Adrenal gland (tissue), 12 donors: ENCODE data around the gene ATOH8. TPM values are rescaled to one million over a fixed set of nuclear protein-coding genes. Genes with fewer than 3 reads are reported as not detected.

Source experiments
- DNase-seq, 7 donors: peaks; one replicate each; pipeline ENCODE4 v3.0.0-alpha.2; 2019 to 2020
- H3K27ac ChIP-seq, 5 donors: fragments of 200-600 bp; sonication (generic) in 4 of 5; 1 replicate in 3 of 5; 2 replicates in 2 of 5; pipeline versions ENCODE4 v1.5.1 to v1.8.0; 2016 to 2020; ENCODE audit warnings: mild to moderate bottlenecking in 1 of 5
- H3K27me3 ChIP-seq: fragments of 200-600 bp; 2 replicates; pipeline ENCODE4 v1.8.0; 2021
- H3K36me3 ChIP-seq, 2 donors: fragments of 200-600 bp; replicated peaks in 1 of 2; 1 replicate in 1 of 2; 2 replicates in 1 of 2; pipeline versions ENCODE4 v1.5.1 to v1.8.0; 2018 to 2022
- H3K4me1 ChIP-seq, 2 donors: fragments of 200-600 bp; replicated peaks in 1 of 2; 1 replicate in 1 of 2; 2 replicates in 1 of 2; pipeline versions ENCODE4 v1.5.1 to v1.8.0; 2018 to 2021
- H3K4me3 ChIP-seq, 4 donors: fragments of 200-600 bp; sonication (generic) in 3 of 4; one replicate each; pipeline ENCODE4 v1.5.1; 2016 to 2018
- H3K9me3 ChIP-seq, 3 donors: fragments of 200-600 bp; sonication (generic) in 1 of 3; replicated peaks in 1 of 3; 1 replicate in 2 of 3; 2 replicates in 1 of 3; pipeline versions ENCODE4 v1.5.1 to v1.8.0; 2016 to 2021
- CTCF ChIP-seq, 6 experiments: fragments of 450-650 bp in 4 of 6; fragments of 200-600 bp in 2 of 6; sonication (generic) in 1 of 6; IDR thresholded peaks; 1 replicate in 5 of 6; 2 replicates in 1 of 6; pipeline versions ENCODE4 v1.5.1 to v1.8.0; 2016 to 2021; ENCODE audit warnings: antibody characterized with exemption in 6 of 6, mild to moderate bottlenecking in 2 of 6, moderate library complexity in 1 of 6
- POLR2A ChIP-seq, 2 donors: fragments of 450-650 bp; IDR thresholded peaks; one replicate each; pipeline ENCODE4 v1.6.1; 2017; ENCODE audit warnings: antibody characterized with exemption in 2 of 2, mild to moderate bottlenecking in 2 of 2, moderate library complexity in 1 of 2
- WGBS, 4 donors: extraction: QIAGEN DNeasy Blood & Tissue Kit in 2 of 4; methylation state at CpG; one replicate each; pipeline versions ENCODE4 v1.1.5 to v1.1.7; 2013 to 2017; 5-methylcytosine and 5-hydroxymethylcytosine counted together
- intact Hi-C, 2 donors: fragments of 100-400 bp; cut with DNase I; formaldehyde crosslinking; loops; one replicate each; pipeline versions ENCODE4 v1.14.1 to v1.15.0; 2022 to 2023
- polyA plus RNA-seq, 3 donors: library from polyadenylated mRNA; stranded (reverse); fragments of 200-250 nt in 2 of 3; fragments of 350-450 nt in 1 of 3; fragmentation: Illumina TruSeq in 1 of 3; extraction: RNeasy Lipid Tissue Mini Kit (QIAGEN cat#74804) in 1 of 3; gene quantifications; one replicate each; pipeline ENCODE4 v1.2.3, GENCODE V29; 2013 to 2014
- total RNA-seq, 9 donors: library from RNA; depleted of rRNA in 4 of 9; stranded (reverse); fragments of >200 nt in 4 of 9; fragments of 120-200 nt in 1 of 9; fragmentation: NEBNext Ultra II Directional in 1 of 9; extraction: Animal tissue kit (Norgen Biotek cat#: 25700) in 1 of 9; gene quantifications; one replicate each; pipeline versions ENCODE4 v1.1.0 to v1.2.4, GENCODE V29; 2013 to 2023
- donor health status: healthy with polysubstance abuse.
- donor health status: Bipolar disorder and iron deficiency.
- donor health status: DM: yes; HTN: yes; CAD: no.
- donor health status: DM: no; HTN: no; CAD: no.
- donor health status: DM: no; HTN: no; CAD: no.
- donor health status: DM: yes; HTN: yes; CAD: no.

Gene ATOH8
- total and polyA plus RNA-seq, 12 donors, result 0.88 to 44.0 (median 6.0) TPM

GRCh38 chr2:85772841-85773491 is 19.2 kb downstream of the ATOH8 start:
- Histone ChIP-seq H3K36me3 (no peaks in the 10 kb centered on the region), H3K9me3 (no peaks in the 10 kb centered on the region), H3K27me3 (no peaks in the 10 kb centered on the region), H3K4me3 (no peak overlapping the region), H3K4me1 (peaks cover 23 to 66% of the 10 kb centered on the region in 2 donors), H3K27ac (peak overlapping the region in 4 of 5 donors; percentile 22 to 72 (median 64))
- DNase-seq, result peak in 1 of 7 donors; percentile 35
- TF ChIP-seq CTCF (IDR thresholded peaks at IDR 0.05) (no peak), POLR2A (IDR thresholded peaks at IDR 0.05) (no peak)
- 32 to 56% (median 52%) methylated on average over 5 to 16 of the region's 16 CpGs for WGBS, 4 donors
- intact Hi-C loops, result no loop called here

DNA sequence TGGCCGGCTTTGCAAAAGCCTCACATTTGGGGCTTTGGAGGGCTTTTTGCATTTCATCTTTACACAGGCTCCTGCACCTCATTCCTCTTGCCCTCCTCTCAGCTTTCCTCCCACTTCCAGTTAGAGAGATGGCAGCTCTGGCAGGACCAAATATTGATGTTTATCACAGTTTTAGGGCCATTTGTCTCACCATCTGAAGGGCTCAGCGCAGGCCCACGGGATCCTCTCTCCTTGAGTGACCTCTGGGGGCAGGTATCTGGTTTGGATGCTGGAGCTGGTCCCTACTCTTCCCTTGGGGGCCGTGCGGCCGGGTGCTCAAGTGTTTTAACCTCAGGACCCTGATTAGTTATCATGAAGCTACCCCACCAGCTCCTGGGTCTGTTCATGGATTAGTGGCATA is 19.9 kb downstream of the ATOH8 start:
- intact Hi-C loops, result no loop called here
- H3K27ac ChIP-seq, result peak overlapping the region in 2 of 5 donors; percentile 65 to 72
- TF ChIP-seq CTCF (IDR thresholded peaks at IDR 0.05) (no peak), POLR2A (IDR thresholded peaks at IDR 0.05) (no peak)
- no peak overlapping the region for H3K4me3 ChIP-seq
- H3K36me3 ChIP-seq, result no peaks in the 10 kb centered on the region
- H3K4me1 ChIP-seq, result peaks cover 23 to 62% of the 10 kb centered on the region in 2 donors
- no peaks in the 10 kb centered on the region for H3K9me3 ChIP-seq
- WGBS, 4 donors, result 83 to 97% (median 85%) methylated on average over 6 of the region's 6 CpGs
- DNase-seq, result no peak
- no peaks in the 10 kb centered on the region for H3K27me3 ChIP-seq

DNA sequence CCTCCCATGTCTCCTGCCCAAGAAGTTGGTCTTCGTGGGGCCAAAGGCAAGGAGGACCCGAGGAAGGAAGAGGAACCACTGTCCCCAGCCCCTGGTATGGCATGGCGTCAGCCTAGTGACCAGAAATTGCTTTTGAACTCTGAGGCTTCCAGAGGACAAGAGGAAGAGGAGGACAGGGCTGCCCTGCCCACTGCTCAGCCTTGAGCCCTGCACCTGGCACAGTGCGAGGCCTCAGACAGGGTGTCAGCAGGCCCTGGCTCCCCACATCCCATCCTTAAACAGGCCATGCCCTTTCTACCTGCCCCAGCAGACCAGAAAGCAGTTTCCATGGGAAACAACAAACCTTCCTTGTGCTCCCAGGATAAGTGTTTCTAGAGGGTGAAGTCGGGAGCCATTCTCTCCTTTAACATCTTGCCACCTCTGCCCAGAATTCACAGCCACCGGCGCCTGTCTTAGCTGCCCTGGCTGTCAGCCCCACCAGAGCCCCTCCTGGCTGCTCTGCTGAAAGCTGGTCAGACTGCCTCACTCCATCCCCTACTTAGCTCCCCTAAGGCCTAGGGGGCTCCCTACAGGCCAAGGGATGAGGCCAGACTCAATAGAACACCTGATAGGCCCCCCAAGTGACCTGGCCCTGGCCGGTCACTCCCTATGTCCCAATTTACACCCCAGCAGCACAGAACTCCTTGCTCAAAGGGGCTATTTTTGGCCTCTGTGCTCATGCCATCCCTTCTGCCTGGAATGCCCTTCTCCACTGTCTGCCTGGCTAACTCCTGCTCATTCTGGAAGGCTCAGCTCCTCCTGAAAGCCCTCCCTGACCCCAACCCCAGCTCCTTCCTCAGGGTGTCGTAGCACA is 20.6 kb downstream of the ATOH8 start:
- TF ChIP-seq POLR2A (IDR thresholded peaks at IDR 0.05) (no peak), CTCF (IDR thresholded peaks at IDR 0.05) (no peak)
- intact Hi-C loops, result no loop called here
- WGBS, 4 donors, result 85 to 93% (median 90%) methylated on average over 4 to 9 of the region's 9 CpGs

More for the DNA sequence above, 20.6 kb downstream of the ATOH8 start:
- H3K27me3 ChIP-seq, result no peaks in the 10 kb centered on the region
- peaks cover 23 to 56% of the 10 kb centered on the region in 2 donors for H3K4me1 ChIP-seq
- no peak for DNase-seq
- no peak overlapping the region for H3K4me3 ChIP-seq
- no peaks in the 10 kb centered on the region for H3K9me3 ChIP-seq
- H3K36me3 ChIP-seq, result no peaks in the 10 kb centered on the region
- no peak overlapping the region for H3K27ac ChIP-seq
